ENCODE measurements around the gene HIGD1C. TPM values are rescaled to one million over a fixed set of nuclear protein-coding genes. Genes with fewer than 3 reads are reported as not detected.
A peak's percentile ranks its signal among the peaks of the same experiment; 100 is the strongest.

The HIGD1C gene
- total and polyA plus RNA-seq, 2 of the 8 experiments (the other 6 are each of a cell fraction or from before 2014, with no cell fraction given): not detected

DNA sequence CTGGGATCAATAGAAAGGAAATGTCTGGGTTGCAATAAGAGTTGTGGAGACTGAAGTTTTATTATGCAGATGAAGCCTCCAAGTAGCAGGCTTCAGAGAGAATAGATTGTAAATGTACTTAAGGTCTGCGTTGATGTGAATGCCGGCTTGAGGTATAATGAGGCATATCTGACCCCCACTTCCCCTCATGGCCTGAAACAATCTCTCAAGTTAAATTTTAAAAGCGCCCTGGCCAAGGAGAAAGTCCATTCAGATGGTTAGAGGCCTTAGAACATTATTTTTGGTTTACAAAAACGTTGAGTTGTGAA is 28.3 kb upstream of the HIGD1C start:
- H3K79me2 ChIP-seq (ENCODE audit: control insufficient read depth in 1 of 2, insufficient read depth in 2 of 2, low read length in 2 of 2): peaks cover 0 to 16% of the 10 kb centered on the region in 2 experiments; a peak in 2 of 4 replicates
- DNase-seq (ENCODE audit: low read depth in 1 of 2, low spot score in 2 of 2) (no peak), FAIRE-seq (no peak)
- H3K14ac ChIP-seq (ENCODE audit: insufficient read length): no peak overlapping the region
- H4K5ac ChIP-seq (ENCODE audit: insufficient read length, low read depth, low read length): peak overlapping the region; percentile 34
- peaks cover 4% of the 10 kb centered on the region for H3K23me2 ChIP-seq (ENCODE audit: low read depth, low read length)
- no peaks in the 10 kb centered on the region for H3K79me1 ChIP-seq (ENCODE audit: low read depth, low read length)
- H3K18ac ChIP-seq (ENCODE audit: extremely low read depth, low read length): no peak overlapping the region
- CTCF ChIA-PET (ENCODE audit: partially characterized antibody): interaction anchor here (0.6 to 1.2 kb wide), 2 partner anchors 26 to 718 kb away, joined by 3 to 4 read pairs; no protein-coding TSS in a partner anchor
- H3K4me2 ChIP-seq (ENCODE audit: insufficient read depth in 1 of 2, low read depth in 2 of 2, low read length in 2 of 2): peak overlapping the region; percentile 65 to 68
- no peak overlapping the region for H3K56ac ChIP-seq (replicated peaks; ENCODE audit: insufficient read length, low read depth, low read length)
- no peak for TF ChIP-seq SP4 (IDR thresholded peaks at IDR 0.05; ENCODE audit: low read length)
- no peak for TF ChIP-seq NRF1 (IDR thresholded peaks at IDR 0.05; ENCODE audit: low read depth, low read length)
- no peak for TF ChIP-seq SP2 (IDR thresholded peaks at IDR 0.05; ENCODE audit: low read length)
- TF ChIP-seq HDAC2 (IDR thresholded peaks at IDR 0.05; ENCODE audit: borderline replicate concordance in 1 of 2, low read depth in 2 of 2, low read length in 2 of 2): no peak
- no peak for TF ChIP-seq ZNF274 (IDR thresholded peaks at IDR 0.05; ENCODE audit: borderline replicate concordance, extremely low read depth, low read length)
- TF ChIP-seq, protein P1, sequence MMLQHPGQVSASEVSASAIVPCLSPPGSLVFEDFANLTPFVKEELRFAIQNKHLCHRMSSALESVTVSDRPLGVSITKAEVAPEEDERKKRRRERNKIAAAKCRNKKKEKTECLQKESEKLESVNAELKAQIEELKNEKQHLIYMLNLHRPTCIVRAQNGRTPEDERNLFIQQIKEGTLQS (IDR thresholded peaks at IDR 0.05; ENCODE audit: insufficient read depth, low read depth, low read length): no peak
- no peak for TF ChIP-seq EZH2 (IDR thresholded peaks at IDR 0.05; ENCODE audit: low read depth, low read length, severe bottlenecking)
- TF ChIP-seq GABPA (IDR thresholded peaks at IDR 0.05; ENCODE audit: borderline replicate concordance, insufficient read depth, low read length): no peak
- TF ChIP-seq SUZ12 (IDR thresholded peaks at IDR 0.05; ENCODE audit: low read length): no peak
- TF ChIP-seq FOSL1 (IDR thresholded peaks at IDR 0.05; ENCODE audit: insufficient read depth, low read depth, low read length): no peak
- TF ChIP-seq POLR2A (IDR thresholded peaks at IDR 0.05; ENCODE audit: control extremely low read depth in 1 of 2, low read depth in 2 of 2, low read length in 2 of 2): no peak
- TF ChIP-seq TBP (IDR thresholded peaks at IDR 0.05; ENCODE audit: low read depth, low read length): no peak
- no peak for TF ChIP-seq SRF (IDR thresholded peaks at IDR 0.05; ENCODE audit: low read depth, low read length)
- no peak overlapping the region for H3K27ac ChIP-seq (ENCODE audit: low read depth, low read length)
- no peak overlapping the region for H4K91ac ChIP-seq (replicated peaks; ENCODE audit: insufficient read length, low read length)
- no peaks in the 10 kb centered on the region for H3K36me3 ChIP-seq (ENCODE audit: control insufficient read depth in 2 of 4, insufficient read depth in 4 of 4, low read length in 3 of 4)
- no peak overlapping the region; the same call in 1 of the 2 replicates for H2BK5ac ChIP-seq (ENCODE audit: low read depth, low read length)
- no peak overlapping the region for H2BK15ac ChIP-seq (ENCODE audit: low read length)
- no peak overlapping the region for H3K4ac ChIP-seq (replicated peaks; ENCODE audit: insufficient read length, low read depth, low read length)
- WGBS, 2 experiments (ENCODE audit: extremely low coverage in 1 of 2, insufficient coverage in 1 of 2, insufficient read length in 1 of 2, insufficient replicate concordance in 2 of 2, low coverage in 1 of 2, low lambda C conversion rate in 2 of 2, missing lambda C conversion rate in 1 of 2): 0% methylated on average over 4 of the region's 4 CpGs; no CpG with 5 or more reads in 1 of the 2 experiments
- peak overlapping the region; percentile 55 for H2BK120ac ChIP-seq (replicated peaks; ENCODE audit: low read depth, low read length)
- H3K27me3 ChIP-seq (replicated peaks in 1 of 4; ENCODE audit: control insufficient read depth in 3 of 4, extremely low read depth in 1 of 4, insufficient read depth in 3 of 4, low read length in 3 of 4): no peaks in the 10 kb centered on the region
- no peak overlapping the region for H4K8ac ChIP-seq (ENCODE audit: extremely low read depth, insufficient read depth, low read length)
- H3K23ac ChIP-seq (ENCODE audit: insufficient read length): no peak overlapping the region
- no peak overlapping the region for H2AK5ac ChIP-seq (ENCODE audit: low read depth, low read length)
- H2BK20ac ChIP-seq (ENCODE audit: low read length): no peak overlapping the region
- no peak overlapping the region; a peak in 1 of 7 replicates for H3K9ac ChIP-seq (replicated peaks in 1 of 4; ENCODE audit: extremely low read depth in 1 of 4, low read depth in 3 of 4, low read length in 3 of 4)
- no peak overlapping the region for H2BK12ac ChIP-seq (ENCODE audit: low read depth, low read length)
- peak overlapping the region in 2 of 4 experiments; percentile 4 to 54; a peak in 4 of 8 replicates for H3K4me3 ChIP-seq (ENCODE audit: extremely low read depth in 1 of 4, insufficient read depth in 2 of 4, low read depth in 3 of 4, low read length in 4 of 4)
- H2AFZ ChIP-seq (ENCODE audit: low read length): no peak overlapping the region
- POLR2A ChIA-PET (ENCODE audit: partially characterized antibody): interaction anchor here (1.0 to 2.1 kb wide), 3 partner anchors 10 to 159 kb away, joined by 3 to 6 read pairs (median 4); partner anchors contain the start of gene CSRNP2
- H3K9me3 ChIP-seq (ENCODE audit: insufficient read depth in 2 of 2, low read depth in 1 of 2, low read length in 1 of 2): no peaks in the 10 kb centered on the region
- peaks cover 0 to 12% (median 8%) of the 10 kb centered on the region in 4 experiments; a peak in 6 of 7 replicates for H3K4me1 ChIP-seq (replicated peaks in 1 of 4; ENCODE audit: control insufficient read depth in 3 of 4, insufficient read depth in 4 of 4, low read length in 3 of 4)
- H4K20me1 ChIP-seq (replicated peaks in 1 of 2; ENCODE audit: control insufficient read depth in 1 of 2, insufficient read depth in 2 of 2, low read length in 2 of 2): no peaks in the 10 kb centered on the region

Data from H1 (cell line).